Fibroblast of lung (primary cell): ENCODE measurements around the gene CFAP68. TPM values are rescaled to one million over a fixed set of nuclear protein-coding genes. Genes with fewer than 3 reads are reported as not detected.
A peak's percentile ranks its signal among the peaks of the same experiment; 100 is the strongest.

Experiments
- DNase-seq, 2 donors: peaks; one replicate each; pipeline versions ENCODE4 v3.0.0 to v3.0.0-alpha.2; 2010; ENCODE audit warnings: low read depth in 2 of 2
- H2AFZ ChIP-seq: 2 replicates; pipeline ENCODE4 v1.5.1; 2012; ENCODE audit warnings: low read length, control low read depth, inconsistent platforms
- H3K27ac ChIP-seq: 2 replicates; pipeline ENCODE4 v1.5.1; 2011; ENCODE audit warnings: low read length, control low read depth; ENCODE audit not compliant: insufficient read depth
- H3K27me3 ChIP-seq: 2 replicates; pipeline ENCODE4 v1.5.1; 2011; ENCODE audit warnings: mild to moderate bottlenecking, low read length; ENCODE audit not compliant: control insufficient read depth, insufficient read depth
- H3K36me3 ChIP-seq: 2 replicates; pipeline ENCODE4 v1.5.1; 2011; ENCODE audit warnings: low read length; ENCODE audit not compliant: control insufficient read depth, insufficient read depth
- H3K4me1 ChIP-seq: 2 replicates; pipeline ENCODE4 v1.5.1; 2011; ENCODE audit warnings: low read length; ENCODE audit not compliant: control insufficient read depth, insufficient read depth; ENCODE audit errors: extremely low read depth
- H3K4me2 ChIP-seq: 2 replicates; pipeline ENCODE4 v1.5.1; 2011; ENCODE audit warnings: low read length, control low read depth; ENCODE audit not compliant: insufficient read depth; ENCODE audit errors: extremely low read depth
- H3K4me3 ChIP-seq, 4 experiments: fragments of 200-600 bp in 1 of 4; sonication (generic) in 1 of 4; replicated peaks in 1 of 4; 2 replicates each; pipeline ENCODE4 v1.5.1; 2011 to 2016; ENCODE audit warnings: low read length in 4 of 4, low read depth in 3 of 4, mild to moderate bottlenecking in 3 of 4, control low read depth in 2 of 4, inconsistent platforms in 1 of 4, mixed read lengths in 1 of 4; ENCODE audit not compliant: insufficient read depth in 1 of 4; ENCODE audit errors: control extremely low read depth in 1 of 4
- H3K79me2 ChIP-seq: 2 replicates; pipeline ENCODE4 v1.5.1; 2012; ENCODE audit warnings: mild to moderate bottlenecking, low read length, inconsistent platforms; ENCODE audit not compliant: control insufficient read depth, insufficient read depth
- H3K9ac ChIP-seq: 2 replicates; pipeline ENCODE4 v1.5.1; 2011; ENCODE audit warnings: mild to moderate bottlenecking, low read length, control low read depth; ENCODE audit not compliant: insufficient read depth
- H3K9me3 ChIP-seq: 2 replicates; pipeline ENCODE4 v1.5.1; 2012; ENCODE audit warnings: low read depth, low read length; ENCODE audit not compliant: control insufficient read depth, insufficient read depth
- H4K20me1 ChIP-seq: 2 replicates; pipeline ENCODE4 v1.5.1; 2011; ENCODE audit warnings: low read length; ENCODE audit not compliant: control insufficient read depth, insufficient read depth; ENCODE audit errors: extremely low read depth
- CTCF ChIP-seq, 2 donors: IDR thresholded peaks in 1 of 2; conservative IDR thresholded peaks in 1 of 2; 1 replicate in 1 of 2; 2 replicates in 1 of 2; pipeline ENCODE4 v1.5.1; 2011 to 2012; ENCODE audit warnings: low read length in 2 of 2, control low read depth in 1 of 2, inconsistent platforms in 1 of 2, low read depth in 1 of 2, mild to moderate bottlenecking in 1 of 2
- EZH2 ChIP-seq: IDR thresholded peaks from 2 replicates; pipeline ENCODE4 v1.5.1; 2012; ENCODE audit warnings: low read length, control low read depth, mild to moderate bottlenecking; ENCODE audit errors: missing control alignments
- polyA plus RNA-seq, 2 donors: library from polyadenylated mRNA; depleted of rRNA in 1 of 2; stranded (reverse) in 1 of 2; unstranded in 1 of 2; fragments of >200 nt; gene quantifications; 2 replicates each; pipeline ENCODE4 v1.2.1, GENCODE V29; 2011 to 2012; ENCODE audit warnings: missing spikeins in 1 of 2
- total RNA-seq: library from RNA; depleted of rRNA; stranded (reverse); fragments of >200 nt; gene quantifications from 2 replicates; pipeline ENCODE4 v1.2.1, GENCODE V29; 2014

Gene CFAP68
- total and polyA plus RNA-seq, 2 donors (not counting 1 experiment from before 2014, with no cell fraction given) = 19.3 to 21.1 TPM

- DNase-seq = no peak
- no peaks in the 10 kb centered on the region for H3K27me3 ChIP-seq
- no peak overlapping the region for H3K4me2 ChIP-seq
- no peaks in the 10 kb centered on the region for H3K79me2 ChIP-seq
- H3K36me3 ChIP-seq = no peaks in the 10 kb centered on the region
- no peak overlapping the region for H3K4me3 ChIP-seq
- peak overlapping the region; percentile 75 for H3K27ac ChIP-seq
- no peaks in the 10 kb centered on the region for H3K9me3 ChIP-seq
- H2AFZ ChIP-seq = peak overlapping the region; percentile 67
- TF ChIP-seq CTCF (conservative IDR thresholded peaks at IDR 0.05 in 1 of 2, IDR thresholded peaks at IDR 0.05 in 1 of 2; ENCODE audit: low read depth in 1 of 2, low read length in 2 of 2) (no peak), EZH2 (no peak)
- no peaks in the 10 kb centered on the region for H4K20me1 ChIP-seq
- peaks cover 11% of the 10 kb centered on the region for H3K4me1 ChIP-seq
- H3K9ac ChIP-seq = no peak overlapping the region
Observed at GRCh38 chr11:111923951-111924350, 44.6 kb downstream of the CFAP68 start.

- Histone ChIP-seq H4K20me1 (no peaks in the 10 kb centered on the region), H3K9ac (no peak overlapping the region), H3K36me3 (no peaks in the 10 kb centered on the region), H3K4me3 (no peak overlapping the region), H3K27me3 (no peaks in the 10 kb centered on the region), H3K79me2 (no peaks in the 10 kb centered on the region), H2AFZ (no peak overlapping the region), H3K4me2 (no peak overlapping the region), H3K27ac (no peak overlapping the region), H3K4me1 (peaks cover 11% of the 10 kb centered on the region), H3K9me3 (no peaks in the 10 kb centered on the region)
- no peak for TF ChIP-seq CTCF (conservative IDR thresholded peaks at IDR 0.05 in 1 of 2, IDR thresholded peaks at IDR 0.05 in 1 of 2; ENCODE audit: low read depth in 1 of 2, low read length in 2 of 2)
- no peak for TF ChIP-seq EZH2
- no peak for DNase-seq
Observed at GRCh38 chr11:111925953-111926352, 46.6 kb downstream of the CFAP68 start.

- H3K27ac ChIP-seq = peak overlapping the region; percentile 75
- no peaks in the 10 kb centered on the region for H3K9me3 ChIP-seq
- no peaks in the 10 kb centered on the region for H3K36me3 ChIP-seq
- peaks cover 11% of the 10 kb centered on the region for H3K4me1 ChIP-seq
- H3K4me3 ChIP-seq = peak overlapping the region; percentile 41 to 64 (median 53)
- peak overlapping the region; percentile 87 for H2AFZ ChIP-seq
- DNase-seq = peak; percentile 96 to 97
- H4K20me1 ChIP-seq = no peaks in the 10 kb centered on the region
- TF ChIP-seq EZH2 (no peak), CTCF (conservative IDR thresholded peaks at IDR 0.05 in 1 of 2, IDR thresholded peaks at IDR 0.05 in 1 of 2; ENCODE audit: low read depth in 1 of 2, low read length in 2 of 2) (no peak)
- no peaks in the 10 kb centered on the region for H3K79me2 ChIP-seq
- peak overlapping the region; percentile 47 for H3K9ac ChIP-seq
- H3K4me2 ChIP-seq = peak overlapping the region; percentile 89
- no peaks in the 10 kb centered on the region for H3K27me3 ChIP-seq
Observed at GRCh38 chr11:111926505-111927391, 47.4 kb downstream of the CFAP68 start.
